Myocyte (in vitro differentiated cells): ENCODE results near the gene DLGAP4. TPM values are rescaled to one million over a fixed set of nuclear protein-coding genes. Genes with fewer than 3 reads are reported as not detected.

Source experiments
- DNase-seq: peaks from one replicate; pipeline ENCODE4 v3.0.0-alpha.2; 2012; ENCODE audit warnings: low read depth
- total RNA-seq: library from RNA; depleted of rRNA; stranded (reverse); fragments of >200 nt; gene quantifications from 2 replicates; pipeline ENCODE4 v1.2.3, GENCODE V29; 2014

DLGAP4 gene
- total RNA-seq, 1 donor from 2014 or later, result 39.7 TPM

GRCh38 chr20:36349384-36350170 lies 43.4 kb downstream of the DLGAP4 start:
- no peak for DNase-seq

- DNase-seq, result no peak
Observed at GRCh38 chr20:36350439-36350838, 44.3 kb downstream of the DLGAP4 start.

- DNase-seq, result no peak
Observed at GRCh38 chr20:36351937-36352336, 45.8 kb downstream of the DLGAP4 start.

- DNase-seq, result no peak
Observed at GRCh38 chr20:36352843-36353553, 46.9 kb downstream of the DLGAP4 start.

- no peak for DNase-seq
Observed at GRCh38 chr20:36353740-36354139, 47.6 kb downstream of the DLGAP4 start.

GRCh38 chr20:36355469-36356171 lies 49.5 kb downstream of the DLGAP4 start:
- DNase-seq, result no peak

GRCh38 chr20:36359668-36360406 lies 53.7 kb downstream of the DLGAP4 start:
- DNase-seq, result no peak

- DNase-seq, result no peak
Observed at GRCh38 chr20:36360429-36360828, 54.3 kb downstream of the DLGAP4 start.

GRCh38 chr20:36361406-36361805 lies 55.3 kb downstream of the DLGAP4 start:
- DNase-seq, result no peak

- DNase-seq, result no peak
Observed at GRCh38 chr20:36362261-36362660, 56.1 kb downstream of the DLGAP4 start.

- DNase-seq, result no peak
Observed at GRCh38 chr20:36362978-36363713, 57.0 kb downstream of the DLGAP4 start.

GRCh38 chr20:36364506-36364905 lies 58.4 kb downstream of the DLGAP4 start:
- peak; percentile 14 for DNase-seq

GRCh38 chr20:36366623-36367369 lies 60.7 kb downstream of the DLGAP4 start:
- DNase-seq, result no peak

- DNase-seq, result no peak
Observed at GRCh38 chr20:36367370-36367745, 61.2 kb downstream of the DLGAP4 start.

- DNase-seq, result no peak
Observed at GRCh38 chr20:36367907-36368799, 62.0 kb downstream of the DLGAP4 start.

GRCh38 chr20:36368869-36369268 lies 62.7 kb downstream of the DLGAP4 start:
- no peak for DNase-seq

GRCh38 chr20:36369739-36370138 lies 63.6 kb downstream of the DLGAP4 start:
- no peak for DNase-seq

GRCh38 chr20:36370991-36371790 lies 65.1 kb downstream of the DLGAP4 start:
- peak; percentile 9 for DNase-seq
